ENCODE measurements around the gene RELN. TPM values are rescaled to one million over a fixed set of nuclear protein-coding genes. Genes with fewer than 3 reads are reported as not detected.

The RELN gene
- total and polyA plus RNA-seq, 2 donors from 2014 or later: 0.95 to 5.4 TPM

GRCh38 chr7:103712991-103713778, 276.3 kb downstream of the RELN start:
- intact Hi-C loops (cut with DNase I): no loop called here
- Histone ChIP-seq H3K9me3 (ENCODE audit: control insufficient read depth in 2 of 3, insufficient read depth in 1 of 3, low read length in 3 of 3) (no peaks in the 10 kb centered on the region), H3K4me3 (ENCODE audit: low read length in 3 of 3) (no peak overlapping the region), H3K27ac (ENCODE audit: low read depth in 2 of 2, low read length in 2 of 2) (no peak overlapping the region), H3K9ac (ENCODE audit: low read length in 3 of 3) (no peak overlapping the region), H3K27me3 (ENCODE audit: control insufficient read depth, insufficient read depth, low read length) (no peaks in the 10 kb centered on the region), H3K36me3 (ENCODE audit: control insufficient read depth in 2 of 3, insufficient read depth in 3 of 3, low read length in 3 of 3) (no peaks in the 10 kb centered on the region), H3K4me1 (ENCODE audit: control insufficient read depth in 2 of 3, insufficient read depth in 2 of 3, low read depth in 1 of 3, low read length in 3 of 3) (no peaks in the 10 kb centered on the region)
- TF ChIP-seq, protein P1, sequence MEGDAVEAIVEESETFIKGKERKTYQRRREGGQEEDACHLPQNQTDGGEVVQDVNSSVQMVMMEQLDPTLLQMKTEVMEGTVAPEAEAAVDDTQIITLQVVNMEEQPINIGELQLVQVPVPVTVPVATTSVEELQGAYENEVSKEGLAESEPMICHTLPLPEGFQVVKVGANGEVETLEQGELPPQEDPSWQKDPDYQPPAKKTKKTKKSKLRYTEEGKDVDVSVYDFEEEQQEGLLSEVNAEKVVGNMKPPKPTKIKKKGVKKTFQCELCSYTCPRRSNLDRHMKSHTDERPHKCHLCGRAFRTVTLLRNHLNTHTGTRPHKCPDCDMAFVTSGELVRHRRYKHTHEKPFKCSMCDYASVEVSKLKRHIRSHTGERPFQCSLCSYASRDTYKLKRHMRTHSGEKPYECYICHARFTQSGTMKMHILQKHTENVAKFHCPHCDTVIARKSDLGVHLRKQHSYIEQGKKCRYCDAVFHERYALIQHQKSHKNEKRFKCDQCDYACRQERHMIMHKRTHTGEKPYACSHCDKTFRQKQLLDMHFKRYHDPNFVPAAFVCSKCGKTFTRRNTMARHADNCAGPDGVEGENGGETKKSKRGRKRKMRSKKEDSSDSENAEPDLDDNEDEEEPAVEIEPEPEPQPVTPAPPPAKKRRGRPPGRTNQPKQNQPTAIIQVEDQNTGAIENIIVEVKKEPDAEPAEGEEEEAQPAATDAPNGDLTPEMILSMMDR (IDR thresholded peaks at IDR 0.05; ENCODE audit: borderline replicate concordance, extremely low read depth, insufficient read depth): no peak
- DNase-seq: no peak
- no peak for FAIRE-seq

GRCh38 chr7:103711413-103711812, 278.0 kb downstream of the RELN start:
- TF ChIP-seq, protein P1 (IDR thresholded peaks at IDR 0.05; ENCODE audit: borderline replicate concordance, extremely low read depth, insufficient read depth): no peak

DNA sequence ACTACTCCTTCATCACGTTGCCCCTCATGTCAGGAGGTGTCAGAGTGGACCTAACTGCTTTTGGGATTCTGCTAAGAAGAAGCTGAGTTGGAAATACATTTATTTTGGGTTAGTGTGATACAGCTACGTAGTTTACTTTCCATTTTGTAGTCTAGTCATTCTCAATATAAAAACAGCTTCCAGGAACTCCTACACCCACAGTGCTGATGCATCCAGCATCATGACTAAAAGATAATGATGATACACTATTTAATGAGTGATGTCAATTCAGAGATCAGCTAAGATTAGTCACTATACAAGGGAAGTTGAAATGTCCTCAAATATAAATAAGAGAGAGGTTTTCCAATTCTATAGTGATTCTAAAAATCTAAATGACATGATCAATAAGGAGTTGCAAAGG, 279.2 kb downstream of the RELN start:
- FAIRE-seq (no peak), DNase-seq (no peak)
- TF ChIP-seq, protein P1 (IDR thresholded peaks at IDR 0.05; ENCODE audit: borderline replicate concordance, extremely low read depth, insufficient read depth): no peak
- no peak overlapping the region for H3K27ac ChIP-seq (ENCODE audit: low read depth in 2 of 2, low read length in 2 of 2)
- H3K9ac ChIP-seq (ENCODE audit: low read length in 3 of 3): no peak overlapping the region
- H3K9me3 ChIP-seq (ENCODE audit: control insufficient read depth in 2 of 3, insufficient read depth in 1 of 3, low read length in 3 of 3): no peaks in the 10 kb centered on the region
- no peaks in the 10 kb centered on the region for H3K27me3 ChIP-seq (ENCODE audit: control insufficient read depth, insufficient read depth, low read length)
- no peaks in the 10 kb centered on the region for H3K36me3 ChIP-seq (ENCODE audit: control insufficient read depth in 2 of 3, insufficient read depth in 3 of 3, low read length in 3 of 3)
- H3K4me3 ChIP-seq (ENCODE audit: low read length in 3 of 3): no peak overlapping the region
- intact Hi-C loops (cut with DNase I): no loop called here
- H3K4me1 ChIP-seq (ENCODE audit: control insufficient read depth in 2 of 3, insufficient read depth in 2 of 3, low read depth in 1 of 3, low read length in 3 of 3): no peaks in the 10 kb centered on the region

More at GRCh38 chr7:103711413-103711812, 278.0 kb downstream of the RELN start:
- no peak overlapping the region for H3K9ac ChIP-seq (ENCODE audit: low read length in 3 of 3)
- H3K4me1 ChIP-seq (ENCODE audit: control insufficient read depth in 2 of 3, insufficient read depth in 2 of 3, low read depth in 1 of 3, low read length in 3 of 3): no peaks in the 10 kb centered on the region
- intact Hi-C loops (cut with DNase I): no loop called here
- H3K9me3 ChIP-seq (ENCODE audit: control insufficient read depth in 2 of 3, insufficient read depth in 1 of 3, low read length in 3 of 3): no peaks in the 10 kb centered on the region
- H3K27ac ChIP-seq (ENCODE audit: low read depth in 2 of 2, low read length in 2 of 2): no peak overlapping the region
- no peaks in the 10 kb centered on the region for H3K36me3 ChIP-seq (ENCODE audit: control insufficient read depth in 2 of 3, insufficient read depth in 3 of 3, low read length in 3 of 3)
- H3K27me3 ChIP-seq (ENCODE audit: control insufficient read depth, insufficient read depth, low read length): no peaks in the 10 kb centered on the region
- no peak overlapping the region for H3K4me3 ChIP-seq (ENCODE audit: low read length in 3 of 3)
- FAIRE-seq (no peak), DNase-seq (no peak)
